K562 (cell line): Measurements from ENCODE around the gene CPVL. TPM values are rescaled to one million over a fixed set of nuclear protein-coding genes. Genes with fewer than 3 reads are reported as not detected.

Source experiments
- ATAC-seq: fragments of 200-7000 bp; cut with Tn5 transposase; 3 replicates; pipeline ENCODE4 v1.9.1; 2020; ENCODE audit warnings: moderate library complexity
- BruUV-seq: library from RNA; stranded (reverse); fragments of 400-500 nt; replicated peaks from 2 replicates; lab custom pipeline; 2021; lab: Mats Ljungman, UMichigan
- CTCF ChIA-PET: fragments of 300-600 bp; formaldehyde crosslinking; extraction: SDS; loops from one replicate; lab custom pipeline; 2021; ENCODE audit warnings: low intra/inter-chr PET ratio; lab: Yijun Ruan, JAX
- POLR2A ChIA-PET: fragments of 300-600, 350-650 bp; sonication (Branson Sonifier 250); formaldehyde crosslinking; extraction: SDS; loops from one replicate; lab custom pipeline; 2021; ENCODE audit warnings: antibody characterized with exemption, inconsistent platforms; lab: Yijun Ruan, JAX
- DNase-seq, 4 experiments: peaks; one replicate each; pipeline versions ENCODE4 v3.0.0 to v3.0.0-alpha.2; 2011 to 2018; ENCODE audit warnings: low spot score in 3 of 4, mixed read lengths in 3 of 4; ENCODE audit errors: extremely low read depth in 1 of 4
- FAIRE-seq: peaks from 2 replicates; lab custom pipeline; 2011; peaks lifted over from hg19 to GRCh38; lab: Jason Lieb, UNC
- H2AFZ ChIP-seq: 2 replicates; pipeline ENCODE4 v1.6.0; 2011; ENCODE audit warnings: low read depth, low read length, control low read depth, inconsistent platforms
- H3K27ac ChIP-seq: fragments of 200-600 bp; 3 replicates; pipeline ENCODE4 v1.8.0; 2011; ENCODE audit warnings: low read depth, mild to moderate bottlenecking, control low read depth, inconsistent platforms, low read length, moderate library complexity, mixed read lengths; ENCODE audit errors: extremely low read depth
- H3K27me3 ChIP-seq, 2 experiments: fragments of 300-600 bp in 1 of 2; 2 replicates in 1 of 2; 3 replicates in 1 of 2; pipeline versions ENCODE4 v1.6.0 to v1.8.0; 2011; ENCODE audit warnings: inconsistent platforms in 2 of 2, low read length in 2 of 2, mild to moderate bottlenecking in 1 of 2, mixed read lengths in 1 of 2, moderate library complexity in 1 of 2; ENCODE audit not compliant: control insufficient read depth in 2 of 2, insufficient read depth in 2 of 2
- H3K36me3 ChIP-seq: fragments of 300-600 bp; 3 replicates; pipeline ENCODE4 v1.8.0; 2011; ENCODE audit warnings: mild to moderate bottlenecking, low read length, inconsistent platforms; ENCODE audit not compliant: control insufficient read depth, insufficient read depth
- H3K4me1 ChIP-seq, 2 experiments: fragments of 200-600 bp in 1 of 2; replicated peaks in 1 of 2; 2 replicates in 1 of 2; 3 replicates in 1 of 2; pipeline versions ENCODE4 v1.5.1 to v1.8.0; 2011; ENCODE audit warnings: inconsistent platforms in 2 of 2, low read length in 2 of 2, mild to moderate bottlenecking in 1 of 2, mixed read lengths in 1 of 2, moderate library complexity in 1 of 2; ENCODE audit not compliant: control insufficient read depth in 2 of 2, insufficient read depth in 2 of 2
- H3K4me2 ChIP-seq: 2 replicates; pipeline ENCODE4 v1.6.1; 2011; ENCODE audit warnings: low read length, control low read depth, inconsistent platforms, mixed read lengths; ENCODE audit not compliant: insufficient read depth
- H3K4me3 ChIP-seq: fragments of 200-600 bp; sonication (generic), shearing (Covaris generic); 2 replicates; pipeline ENCODE4 v1.5.1; 2016; ENCODE audit warnings: control low read depth, inconsistent platforms
- H3K79me2 ChIP-seq: fragments of 200-600 bp; 3 replicates; pipeline ENCODE4 v1.8.0; 2011; ENCODE audit warnings: low read length, inconsistent platforms; ENCODE audit not compliant: control insufficient read depth, insufficient read depth
- H3K9ac ChIP-seq, 2 experiments: 2 replicates each; pipeline versions ENCODE4 v1.6.0 to v1.6.1; 2011; ENCODE audit warnings: low read depth in 2 of 2, low read length in 2 of 2, control low read depth in 1 of 2, inconsistent platforms in 1 of 2, mild to moderate bottlenecking in 1 of 2, mixed read lengths in 1 of 2; ENCODE audit not compliant: insufficient read depth in 1 of 2
- H3K9me1 ChIP-seq: one replicate; pipeline ENCODE4 v1.6.0; 2011; ENCODE audit warnings: inconsistent platforms, mild to moderate bottlenecking, low read length, moderate library complexity; ENCODE audit not compliant: control insufficient read depth, insufficient read depth
- H3K9me3 ChIP-seq: replicated peaks from 2 replicates; pipeline ENCODE4 v1.5.1; 2011; ENCODE audit warnings: low read depth, low read length, inconsistent platforms; ENCODE audit not compliant: control insufficient read depth, insufficient read depth
- H4K20me1 ChIP-seq: replicated peaks from 2 replicates; pipeline ENCODE4 v1.6.1; 2011; ENCODE audit warnings: low read length, inconsistent platforms, mixed read lengths; ENCODE audit not compliant: control insufficient read depth, insufficient read depth
- BCL6 ChIP-seq: fragments of 250-450 bp; sonication (Bioruptor Pico); IDR thresholded peaks from 2 replicates; pipeline ENCODE4 v1.4.0; 2020
- BRD9 ChIP-seq: fragments of 450-650 bp; IDR thresholded peaks from 2 replicates; pipeline ENCODE4 v1.6.1; 2018; ENCODE audit warnings: low read depth; ENCODE audit not compliant: partially characterized antibody
- CREBBP ChIP-seq: IDR thresholded peaks from one replicate; pipeline ENCODE4 v1.6.1; 2012; ENCODE audit warnings: low read depth, mild to moderate bottlenecking, control low read depth, inconsistent platforms, low read length
- MEIS2 ChIP-seq: fragments of 450-650 bp; IDR thresholded peaks from 2 replicates; pipeline ENCODE4 v1.6.1; 2014; ENCODE audit warnings: mild to moderate bottlenecking; ENCODE audit not compliant: partially characterized antibody
- SP2 ChIP-seq: IDR thresholded peaks from 2 replicates; pipeline ENCODE4 v1.6.1; 2011; ENCODE audit warnings: mild to moderate bottlenecking, low read depth, low read length, moderate library complexity; ENCODE audit not compliant: poor library complexity, severe bottlenecking; ENCODE audit errors: extremely low read depth
- WHSC1 ChIP-seq: IDR thresholded peaks from one replicate; pipeline ENCODE4 v1.6.1; 2012; ENCODE audit warnings: low read length, control low read depth, inconsistent platforms
- ZNF778 ChIP-seq: fragments of 450-650 bp; formaldehyde crosslinking; IDR thresholded peaks from 2 replicates; pipeline ENCODE4 v1.4.0; 2020; ENCODE audit warnings: mild to moderate bottlenecking, moderate library complexity
- WGBS: fragments of 100-300 bp; shearing (Covaris generic); methylation state at CpG from one replicate; pipeline ENCODE4 v1.1.6; 2016; ENCODE audit warnings: low coverage, mixed read lengths; ENCODE audit not compliant: insufficient coverage; ENCODE audit errors: missing lambda C conversion rate; 5-methylcytosine and 5-hydroxymethylcytosine counted together
- in situ Hi-C: fragments of 300-500 bp; cut with MboI; formaldehyde crosslinking; loops from 4 replicates; pipeline ENCODE4 v1.15.0; 2018; ENCODE audit warnings: inconsistent platforms, mixed read lengths
- intact Hi-C: fragments of 100-400 bp; cut with micrococcal nuclease; formaldehyde crosslinking; loops from 2 replicates; pipeline ENCODE4 v1.14.2; 2022
- polyA plus RNA-seq, 8 experiments: library from polyadenylated mRNA; depleted of rRNA in 4 of 8; stranded (reverse) in 5 of 8; unstranded in 3 of 8; fragments of >200 nt; fragmentation: Nextera tagmentation in 2 of 8; fragmentation: Illumina TruSeq in 1 of 8; extraction: Ambion mirVana in 2 of 8; extraction: Trizol in 1 of 8; gene quantifications; 2 replicates each; pipeline versions ENCODE4 v1.2.1 to v1.2.3, GENCODE V29; 2011 to 2014; ENCODE audit warnings: inconsistent platforms in 1 of 8, missing spikeins in 1 of 8
- total RNA-seq, 7 experiments: library from RNA; depleted of rRNA in 6 of 7; stranded (reverse); fragments of >200 nt in 6 of 7; fragmentation: Illumina TruSeq in 2 of 7; extraction: Trizol in 2 of 7; gene quantifications; 2 replicates each; pipeline versions ENCODE4 v1.2.1 to v1.2.3, GENCODE V29; 2011 to 2021; ENCODE audit warnings: low replicate concordance in 1 of 7
- TF ChIP-seq, protein P1 (sequence below): sonication (generic); formaldehyde crosslinking; IDR thresholded peaks from 2 replicates; pipeline ENCODE4 v1.8.1; 2023; ENCODE audit warnings: missing genetic modification reagents, mild to moderate bottlenecking, borderline replicate concordance

Gene CPVL
- total and polyA plus RNA-seq, 9 of the 15 experiments (the other 6 are each of a cell fraction or from before 2014, with no cell fraction given) = 0.89 to 2.4 (median 1.5) TPM

DNA sequence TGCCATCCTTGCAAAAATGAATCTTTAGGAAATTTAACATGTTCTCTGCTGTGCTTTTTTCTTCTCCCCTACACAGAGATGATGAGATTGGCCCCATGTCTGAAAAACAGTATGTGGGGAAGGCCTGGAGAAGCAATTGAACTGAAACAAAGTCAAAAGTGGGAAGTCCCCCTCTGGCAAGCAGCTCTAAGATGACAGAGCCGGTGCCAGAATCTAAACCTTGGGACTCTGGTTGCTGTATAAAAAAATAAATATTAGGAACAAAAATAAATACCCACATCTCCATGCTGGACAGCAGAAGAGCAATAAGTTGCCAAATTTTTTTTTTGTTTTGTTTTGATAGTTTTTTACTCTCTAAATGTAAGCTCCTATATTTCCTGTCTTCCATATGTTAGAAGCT is 136.4 kb downstream of the CPVL start (continued):
- no peak for TF ChIP-seq BRD9
- TF ChIP-seq, all 486 proteins: peak for 0

DNA sequence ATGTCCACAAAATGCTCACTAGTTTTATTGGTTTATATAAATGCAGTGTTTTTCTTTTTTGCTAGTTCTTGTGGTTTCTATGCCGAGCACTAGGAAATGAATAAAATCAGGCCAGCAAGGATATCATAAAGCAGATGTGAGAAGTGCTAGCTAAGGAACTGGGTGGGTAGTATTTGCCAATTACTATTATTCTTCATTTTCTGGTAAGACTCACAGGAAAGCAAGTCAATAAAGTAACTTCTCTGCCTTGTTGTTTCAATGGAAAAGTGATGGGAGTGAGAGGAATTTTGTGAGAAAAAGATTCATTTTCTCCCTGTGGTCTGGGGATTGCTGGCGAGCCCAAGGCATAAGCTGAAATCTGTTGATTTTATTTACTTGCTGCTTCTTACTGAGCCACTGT is 137.7 kb downstream of the CPVL start:
- CTCF ChIA-PET = no interaction called here
- ATAC-seq (no peak), FAIRE-seq (no peak), DNase-seq (no peak)
- Histone ChIP-seq H3K4me1 (no peaks in the 10 kb centered on the region), H3K4me3 (no peak overlapping the region), H4K20me1 (no peaks in the 10 kb centered on the region), H3K4me2 (no peak overlapping the region), H2AFZ (no peak overlapping the region), H3K27ac (no peak overlapping the region), H3K9ac (no peak overlapping the region), H3K27me3 (no peaks in the 10 kb centered on the region), H3K36me3 (no peaks in the 10 kb centered on the region), H3K9me1 (no peaks in the 10 kb centered on the region), H3K9me3 (no peaks in the 10 kb centered on the region), H3K79me2 (no peaks in the 10 kb centered on the region)
- 0% methylated on average over 2 of the region's 2 CpGs for WGBS
- TF ChIP-seq SP2 (no peak), CREBBP (no peak), MEIS2 (no peak), WHSC1 (no peak), ZNF778 (CRISPR knock-in tag) (no peak), BCL6 (CRISPR knock-in tag) (no peak)
- TF ChIP-seq, protein P1, sequence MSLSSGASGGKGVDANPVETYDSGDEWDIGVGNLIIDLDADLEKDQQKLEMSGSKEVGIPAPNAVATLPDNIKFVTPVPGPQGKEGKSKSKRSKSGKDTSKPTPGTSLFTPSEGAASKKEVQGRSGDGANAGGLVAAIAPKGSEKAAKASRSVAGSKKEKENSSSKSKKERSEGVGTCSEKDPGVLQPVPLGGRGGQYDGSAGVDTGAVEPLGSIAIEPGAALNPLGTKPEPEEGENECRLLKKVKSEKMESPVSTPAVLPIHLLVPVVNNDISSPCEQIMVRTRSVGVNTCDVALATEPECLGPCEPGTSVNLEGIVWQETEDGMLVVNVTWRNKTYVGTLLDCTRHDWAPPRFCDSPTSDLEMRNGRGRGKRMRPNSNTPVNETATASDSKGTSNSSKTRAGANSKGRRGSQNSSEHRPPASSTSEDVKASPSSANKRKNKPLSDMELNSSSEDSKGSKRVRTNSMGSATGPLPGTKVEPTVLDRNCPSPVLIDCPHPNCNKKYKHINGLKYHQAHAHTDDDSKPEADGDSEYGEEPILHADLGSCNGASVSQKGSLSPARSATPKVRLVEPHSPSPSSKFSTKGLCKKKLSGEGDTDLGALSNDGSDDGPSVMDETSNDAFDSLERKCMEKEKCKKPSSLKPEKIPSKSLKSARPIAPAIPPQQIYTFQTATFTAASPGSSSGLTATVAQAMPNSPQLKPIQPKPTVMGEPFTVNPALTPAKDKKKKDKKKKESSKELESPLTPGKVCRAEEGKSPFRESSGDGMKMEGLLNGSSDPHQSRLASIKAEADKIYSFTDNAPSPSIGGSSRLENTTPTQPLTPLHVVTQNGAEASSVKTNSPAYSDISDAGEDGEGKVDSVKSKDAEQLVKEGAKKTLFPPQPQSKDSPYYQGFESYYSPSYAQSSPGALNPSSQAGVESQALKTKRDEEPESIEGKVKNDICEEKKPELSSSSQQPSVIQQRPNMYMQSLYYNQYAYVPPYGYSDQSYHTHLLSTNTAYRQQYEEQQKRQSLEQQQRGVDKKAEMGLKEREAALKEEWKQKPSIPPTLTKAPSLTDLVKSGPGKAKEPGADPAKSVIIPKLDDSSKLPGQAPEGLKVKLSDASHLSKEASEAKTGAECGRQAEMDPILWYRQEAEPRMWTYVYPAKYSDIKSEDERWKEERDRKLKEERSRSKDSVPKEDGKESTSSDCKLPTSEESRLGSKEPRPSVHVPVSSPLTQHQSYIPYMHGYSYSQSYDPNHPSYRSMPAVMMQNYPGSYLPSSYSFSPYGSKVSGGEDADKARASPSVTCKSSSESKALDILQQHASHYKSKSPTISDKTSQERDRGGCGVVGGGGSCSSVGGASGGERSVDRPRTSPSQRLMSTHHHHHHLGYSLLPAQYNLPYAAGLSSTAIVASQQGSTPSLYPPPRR (CRISPR knock-in tag) = no peak
- POLR2A ChIA-PET = no interaction called here
- in situ Hi-C loops (no loop called here), intact Hi-C loops (no loop called here)
- BruUV-seq = no TSS peak
